Bronchial epithelial cell (primary cell): ENCODE results near the gene EGFLAM. TPM values are rescaled to one million over a fixed set of nuclear protein-coding genes. Genes with fewer than 3 reads are reported as not detected.

Source experiments
- DNase-seq: peaks from one replicate; pipeline ENCODE4 v3.0.0-alpha.2; 2010; ENCODE audit warnings: low read depth
- FAIRE-seq: peaks from 2 replicates; lab custom pipeline; 2011; peaks lifted over from hg19 to GRCh38; lab: Jason Lieb, UNC
- H3K27me3 ChIP-seq: 2 replicates; pipeline ENCODE4 v1.5.1; 2011; ENCODE audit warnings: low read length; ENCODE audit not compliant: control insufficient read depth, insufficient read depth
- H3K36me3 ChIP-seq: 2 replicates; pipeline ENCODE4 v1.5.1; 2011; ENCODE audit warnings: low read length; ENCODE audit not compliant: control insufficient read depth, insufficient read depth
- H3K4me3 ChIP-seq: 2 replicates; pipeline ENCODE4 v1.5.1; 2011; ENCODE audit warnings: mild to moderate bottlenecking, low read depth, low read length, control low read depth
- CTCF ChIP-seq: IDR thresholded peaks from 2 replicates; pipeline ENCODE4 v1.5.1; 2011; ENCODE audit warnings: mild to moderate bottlenecking, moderate library complexity, low read length, control low read depth, inconsistent platforms; ENCODE audit not compliant: insufficient read depth, severe bottlenecking
- total RNA-seq: library from RNA; depleted of rRNA; stranded (reverse); fragments of >200 nt; gene quantifications from 2 replicates; pipeline ENCODE4 v1.2.1, GENCODE V29; 2014

EGFLAM gene
- total RNA-seq, 1 donor from 2014 or later, result 0.53 TPM

GRCh38 chr5:38453921-38454320, 195.6 kb downstream of the EGFLAM start:
- DNase-seq, result no peak
- H3K4me3 ChIP-seq, result no peak overlapping the region
- FAIRE-seq, result no peak

DNA sequence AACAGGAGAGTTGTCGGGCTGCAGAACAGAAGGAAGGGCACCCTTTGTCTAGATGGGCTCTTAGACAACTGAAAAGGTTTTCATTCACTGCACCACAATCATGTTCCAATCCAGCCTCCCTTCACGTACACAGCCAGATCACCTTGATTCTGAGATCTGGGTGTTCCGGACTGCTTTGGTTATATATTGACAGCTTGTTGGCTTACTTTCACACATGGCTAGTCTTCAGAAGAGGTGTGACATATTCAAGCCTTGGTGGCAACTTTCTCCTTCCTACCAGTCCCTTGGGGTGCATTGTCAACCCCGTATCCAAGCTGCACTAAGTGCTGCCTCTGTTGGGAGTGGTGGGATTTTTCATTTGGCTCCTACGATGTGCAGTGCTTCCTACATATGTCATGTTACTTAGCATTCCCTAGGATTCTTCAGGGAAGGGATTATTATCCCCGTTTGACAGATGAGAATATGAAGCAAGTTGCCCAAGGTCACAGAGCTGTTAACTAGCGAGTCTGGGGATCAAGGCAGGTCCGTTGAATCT, 197.5 kb downstream of the EGFLAM start:
- Histone ChIP-seq H3K36me3 (no peaks in the 10 kb centered on the region), H3K27me3 (no peaks in the 10 kb centered on the region), H3K4me3 (no peak overlapping the region)
- FAIRE-seq (peak; percentile 23), DNase-seq (no peak)
- TF ChIP-seq CTCF, result no peak

More at GRCh38 chr5:38453921-38454320, 195.6 kb downstream of the EGFLAM start:
- no peaks in the 10 kb centered on the region for H3K36me3 ChIP-seq
- no peak for TF ChIP-seq CTCF
- no peaks in the 10 kb centered on the region for H3K27me3 ChIP-seq

- DNase-seq, result peak; percentile 83
- no peak for FAIRE-seq
Observed at GRCh38 chr5:38456657-38457399, 198.5 kb downstream of the EGFLAM start.

DNA sequence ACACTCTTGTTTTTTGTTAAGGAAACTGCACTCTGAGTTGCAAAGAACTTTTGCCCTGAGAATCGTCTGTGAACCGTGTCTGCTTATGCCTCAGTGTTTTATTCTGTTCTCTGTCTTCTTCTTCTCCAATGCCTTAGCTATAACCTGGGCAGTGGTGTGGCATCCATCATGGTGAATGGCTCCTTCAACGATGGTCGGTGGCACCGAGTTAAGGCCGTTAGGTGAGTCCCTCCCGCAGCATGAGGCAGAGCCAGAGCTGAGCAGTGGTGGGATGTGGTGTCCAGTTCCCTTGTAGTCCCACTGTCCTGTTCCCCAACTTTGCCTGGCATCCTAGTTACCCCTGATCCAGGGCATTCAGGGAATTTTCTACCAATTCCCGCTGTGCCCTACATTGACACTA, 199.8 kb downstream of the EGFLAM start:
- Histone ChIP-seq H3K36me3 (no peaks in the 10 kb centered on the region), H3K4me3 (no peak overlapping the region), H3K27me3 (no peaks in the 10 kb centered on the region)
- DNase-seq (no peak), FAIRE-seq (no peak)
- TF ChIP-seq CTCF, result no peak

More at GRCh38 chr5:38456657-38457399, 198.5 kb downstream of the EGFLAM start:
- TF ChIP-seq CTCF, result no peak
- Histone ChIP-seq H3K36me3 (no peaks in the 10 kb centered on the region), H3K4me3 (no peak overlapping the region), H3K27me3 (no peaks in the 10 kb centered on the region)

GRCh38 chr5:38462976-38463633, 204.7 kb downstream of the EGFLAM start:
- Histone ChIP-seq H3K27me3 (no peaks in the 10 kb centered on the region), H3K36me3 (no peaks in the 10 kb centered on the region), H3K4me3 (no peak overlapping the region)
- peak; percentile 50 for DNase-seq
- no peak for FAIRE-seq
- TF ChIP-seq CTCF, result no peak
